HG02588 (cell line): Measurements from ENCODE around the gene IL17A.

ENCODE experiments used
- ATAC-seq: cut with Tn5 transposase; IDR thresholded peaks from one replicate; pipeline ENCODE4 v1.9.1; 2021; ENCODE audit warnings: mild to moderate bottlenecking, moderate library complexity; ENCODE audit not compliant: unreplicated experiment

IL17A gene

GRCh38 chr6:52210227-52210626 lies 24.1 kb downstream of the IL17A start:
- peak; percentile 92 for ATAC-seq

DNA sequence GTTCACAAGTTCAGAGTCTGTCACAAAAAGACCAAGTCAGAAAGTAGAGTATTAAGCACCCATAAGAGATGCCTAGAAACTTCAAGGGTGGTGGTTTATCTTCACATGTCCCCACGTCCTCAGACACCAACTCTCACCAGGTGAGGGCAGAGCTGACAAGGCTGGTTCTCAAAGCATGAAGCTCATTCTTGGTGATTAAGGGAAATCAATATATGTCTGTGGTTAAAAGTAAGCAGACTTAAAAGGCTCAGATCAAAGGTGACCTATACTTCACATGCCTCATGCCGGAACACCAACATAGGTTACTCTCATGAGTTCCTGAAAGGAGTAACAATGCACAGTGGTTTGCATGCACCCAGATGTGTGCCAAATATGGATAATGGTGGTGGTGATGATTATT lies 27.0 kb downstream of the IL17A start:
- ATAC-seq = no peak

DNA sequence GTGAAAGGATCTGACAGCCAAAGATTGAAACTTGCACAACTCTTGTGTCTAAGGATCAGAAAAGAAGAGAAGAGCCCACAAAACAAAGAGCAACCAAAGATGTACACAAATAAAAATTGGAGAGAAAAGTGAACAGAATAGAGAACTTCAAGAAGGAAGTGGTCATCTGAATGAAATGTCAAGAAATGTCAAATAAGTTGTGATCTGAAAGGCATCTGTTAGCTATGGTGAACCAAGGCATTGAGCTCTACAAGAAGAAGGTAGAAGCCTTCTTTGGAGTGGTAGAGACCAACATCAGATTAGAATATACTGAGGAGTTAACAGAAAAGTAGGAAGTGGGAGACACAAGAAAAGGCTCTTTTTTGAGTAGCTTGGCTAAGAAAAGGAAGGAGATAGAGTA lies 29.6 kb downstream of the IL17A start:
- ATAC-seq = no peak

DNA sequence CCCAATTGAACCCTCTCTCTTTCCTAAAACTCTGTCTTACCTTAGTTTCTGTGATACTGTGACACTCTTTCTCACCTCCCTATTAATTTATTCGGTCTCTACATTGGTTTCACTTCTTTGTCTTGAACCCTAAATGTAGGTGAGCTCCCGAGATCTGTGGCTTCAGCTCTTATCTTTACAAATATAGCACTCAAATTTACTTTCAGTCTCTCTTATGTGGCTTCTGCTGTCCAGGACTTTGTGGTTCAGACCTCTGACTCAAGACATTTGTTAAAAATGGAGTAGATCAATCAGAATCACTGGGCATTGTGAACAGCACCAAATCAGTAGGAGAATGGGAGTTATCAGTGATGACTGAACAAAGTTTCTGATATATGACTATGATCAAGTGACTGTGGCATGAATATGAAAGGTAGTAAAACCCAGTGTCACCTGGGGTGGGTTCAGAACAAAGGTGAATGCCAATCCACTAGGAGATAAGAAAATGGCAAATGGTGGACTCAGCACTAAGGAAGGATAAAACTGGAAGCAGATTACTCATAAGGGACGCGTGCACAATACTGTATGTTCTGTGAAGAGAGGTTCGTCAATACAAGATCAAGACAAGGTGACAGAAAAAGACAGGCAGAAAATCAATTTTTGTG lies 30.9 kb downstream of the IL17A start:
- ATAC-seq = no peak

GRCh38 chr6:52217761-52218160 lies 31.6 kb downstream of the IL17A start:
- no peak for ATAC-seq

- ATAC-seq = peak; percentile 58
These were observed 35.1 kb downstream of the IL17A start for GRCh38 chr6:52221302-52221701.

DNA sequence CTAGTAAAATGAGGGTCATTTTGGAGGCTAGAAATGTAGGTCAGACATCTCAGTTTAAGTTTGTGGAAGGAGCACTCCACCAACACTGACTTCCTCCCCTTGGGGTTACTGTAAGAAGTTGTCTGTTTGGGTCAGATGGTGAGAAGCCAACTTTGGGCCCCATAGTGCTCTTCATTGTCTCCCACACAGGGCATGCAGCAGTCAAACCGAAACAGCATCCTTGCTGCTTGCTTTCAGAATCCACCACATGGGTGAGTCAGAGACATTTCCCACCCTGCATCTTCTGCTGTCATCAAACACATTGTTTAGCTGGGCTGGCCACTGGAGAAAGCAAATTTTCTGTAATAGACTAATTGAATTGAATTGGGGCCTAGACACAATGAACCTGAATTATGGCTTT lies 41.3 kb downstream of the IL17A start:
- ATAC-seq = peak; percentile 100

DNA sequence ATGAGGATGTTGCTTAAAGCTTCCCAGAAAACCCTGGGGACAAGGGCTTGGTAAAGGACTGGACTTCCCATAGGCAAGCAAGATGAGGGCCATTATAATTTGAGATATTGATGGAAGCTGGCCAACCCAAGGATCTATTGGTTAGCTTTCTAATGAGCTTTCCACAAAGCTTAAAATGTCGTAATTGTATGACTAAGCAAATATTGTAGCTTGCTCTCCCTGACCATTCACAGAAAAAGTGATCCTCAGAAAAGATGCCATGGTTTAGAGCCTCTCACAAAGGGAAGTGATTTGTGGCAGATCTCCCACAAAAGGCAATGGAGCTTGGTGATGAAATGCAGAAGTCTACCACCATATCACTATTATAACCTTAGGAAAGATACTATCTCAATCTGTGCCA lies 44.5 kb downstream of the IL17A start:
- no peak for ATAC-seq

DNA sequence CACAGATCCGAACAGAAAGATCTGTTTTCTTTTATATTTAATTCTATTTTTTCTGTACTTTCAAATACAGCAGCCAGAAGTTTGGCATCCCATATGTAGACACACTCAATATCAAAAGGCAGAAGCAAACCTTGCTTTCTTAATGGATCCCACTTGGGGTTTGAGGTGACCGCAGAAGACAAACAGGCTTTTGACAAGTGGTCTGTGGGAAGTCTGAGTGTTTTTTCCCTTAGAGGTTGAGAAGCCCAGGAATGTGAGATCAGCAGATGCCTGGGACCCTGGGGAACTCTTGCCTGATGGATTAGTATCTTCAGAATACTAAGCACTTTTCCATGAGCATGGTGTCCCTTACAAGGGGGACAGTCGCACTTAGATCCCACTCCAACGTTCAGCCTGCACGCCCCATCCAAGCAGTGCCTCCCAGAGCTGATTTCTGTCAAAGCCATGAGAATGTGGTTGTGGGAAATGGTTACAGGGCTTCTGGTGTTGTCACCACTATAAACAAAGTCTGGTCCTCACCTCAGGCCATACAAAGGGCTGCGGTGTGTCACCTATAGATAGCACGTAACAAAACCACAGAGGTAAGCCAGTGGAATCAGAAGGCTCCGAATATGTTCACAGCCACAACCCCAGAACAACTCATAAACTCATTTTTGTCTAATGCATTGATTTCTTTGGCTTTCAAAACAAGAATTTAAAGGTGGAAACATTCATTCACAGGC lies 45.4 kb downstream of the IL17A start:
- ATAC-seq = no peak

- ATAC-seq = no peak
These were observed 46.8 kb downstream of the IL17A start for GRCh38 chr6:52233005-52233404.

GRCh38 chr6:52233975-52234823 lies 48.0 kb downstream of the IL17A start:
- ATAC-seq = peak; percentile 87
